ENCODE data around the gene ELL.

DNA sequence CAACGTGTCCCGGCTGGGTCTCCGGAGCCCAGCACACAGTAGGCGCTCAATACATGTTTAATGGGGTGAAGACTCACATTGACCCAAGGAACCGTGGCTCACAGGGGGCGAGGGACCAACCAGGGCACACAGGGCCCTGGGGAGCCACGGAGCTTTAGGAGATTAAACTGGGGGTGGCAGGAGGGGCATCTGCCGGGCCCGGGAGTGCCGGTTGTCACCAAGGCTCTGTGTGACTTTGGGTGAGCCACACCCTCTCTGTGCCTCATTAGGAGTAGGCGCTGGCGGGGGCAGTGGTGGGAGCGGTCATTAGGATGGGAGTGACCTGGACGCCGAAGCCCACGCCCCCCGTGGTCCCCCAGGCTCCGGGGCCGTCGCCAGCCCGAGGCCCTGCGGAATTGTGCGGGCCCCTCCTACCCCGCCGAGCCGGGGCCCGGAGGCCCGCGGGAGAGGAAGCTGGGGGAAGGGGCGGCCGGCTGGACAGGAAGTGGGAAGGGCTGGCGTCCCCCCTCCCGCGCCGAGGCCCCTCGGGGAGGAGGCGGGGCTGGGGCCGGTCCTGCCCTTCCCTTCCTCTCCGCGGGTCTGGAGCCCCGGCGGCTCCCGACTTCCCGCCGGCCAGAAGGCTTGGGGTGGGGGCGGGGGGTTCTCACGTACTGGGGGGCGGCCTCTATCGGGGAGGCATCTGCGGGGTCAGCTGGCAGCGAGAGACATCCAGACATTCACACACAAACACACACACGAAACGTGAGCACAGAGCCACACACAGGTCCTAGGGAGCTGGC, 104.4 kb downstream of the ELL start:
- TF ChIP-seq, protein P1, sequence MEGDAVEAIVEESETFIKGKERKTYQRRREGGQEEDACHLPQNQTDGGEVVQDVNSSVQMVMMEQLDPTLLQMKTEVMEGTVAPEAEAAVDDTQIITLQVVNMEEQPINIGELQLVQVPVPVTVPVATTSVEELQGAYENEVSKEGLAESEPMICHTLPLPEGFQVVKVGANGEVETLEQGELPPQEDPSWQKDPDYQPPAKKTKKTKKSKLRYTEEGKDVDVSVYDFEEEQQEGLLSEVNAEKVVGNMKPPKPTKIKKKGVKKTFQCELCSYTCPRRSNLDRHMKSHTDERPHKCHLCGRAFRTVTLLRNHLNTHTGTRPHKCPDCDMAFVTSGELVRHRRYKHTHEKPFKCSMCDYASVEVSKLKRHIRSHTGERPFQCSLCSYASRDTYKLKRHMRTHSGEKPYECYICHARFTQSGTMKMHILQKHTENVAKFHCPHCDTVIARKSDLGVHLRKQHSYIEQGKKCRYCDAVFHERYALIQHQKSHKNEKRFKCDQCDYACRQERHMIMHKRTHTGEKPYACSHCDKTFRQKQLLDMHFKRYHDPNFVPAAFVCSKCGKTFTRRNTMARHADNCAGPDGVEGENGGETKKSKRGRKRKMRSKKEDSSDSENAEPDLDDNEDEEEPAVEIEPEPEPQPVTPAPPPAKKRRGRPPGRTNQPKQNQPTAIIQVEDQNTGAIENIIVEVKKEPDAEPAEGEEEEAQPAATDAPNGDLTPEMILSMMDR (IDR thresholded peaks at IDR 0.05 in 4 of 5, conservative IDR thresholded peaks at IDR 0.05 in 1 of 5): no peak
- peak; percentile 42 to 53 for TF ChIP-seq POLR2A (IDR thresholded peaks at IDR 0.05)
